SK-N-SH (cell line): ENCODE data around the gene ASAH2. TPM values are rescaled to one million over a fixed set of nuclear protein-coding genes. Genes with fewer than 3 reads are reported as not detected.

ENCODE experiments used
- CTCF ChIA-PET: fragments of 300-600, 350-600 bp; formaldehyde crosslinking; extraction: SDS; loops from one replicate; lab custom pipeline; 2021; lab: Yijun Ruan, JAX
- POLR2A ChIA-PET: fragments of 350-600 bp; sonication (Branson Sonifier 250); formaldehyde crosslinking; extraction: SDS; loops from one replicate; lab custom pipeline; 2020; ENCODE audit warnings: antibody characterized with exemption, inconsistent platforms; lab: Yijun Ruan, JAX
- DNase-seq: peaks from one replicate; pipeline ENCODE4 v3.0.0; 2012
- H2AFZ ChIP-seq: fragments of 200-600 bp; sonication (generic); 2 replicates; pipeline ENCODE4 v1.8.1; 2016; ENCODE audit warnings: antibody characterized with exemption, mild to moderate bottlenecking, low read depth
- H3F3A ChIP-seq: fragments of 200-600 bp; sonication (generic); replicated peaks from 2 replicates; pipeline ENCODE3; 2016; ENCODE audit warnings: antibody characterized with exemption, mild to moderate bottlenecking; ENCODE audit not compliant: insufficient read depth
- H3K27ac ChIP-seq, 2 experiments: fragments of 200-500 bp in 1 of 2; fragments of 200-600 bp in 1 of 2; sonication (Bioruptor generic) in 1 of 2; sonication (generic), shearing (Covaris generic) in 1 of 2; 2 replicates each; pipeline versions ENCODE4 v1.5.1 to v1.6.1; 2014 to 2016; ENCODE audit warnings: low read depth in 2 of 2, inconsistent platforms in 1 of 2, low read length in 1 of 2, mild to moderate bottlenecking in 1 of 2, mixed read lengths in 1 of 2
- H3K27me3 ChIP-seq: fragments of 200-600 bp; sonication (generic), shearing (Covaris generic); 2 replicates; pipeline ENCODE4 v1.6.1; 2016; ENCODE audit warnings: mixed run types; ENCODE audit not compliant: insufficient read depth
- H3K36me3 ChIP-seq, 2 experiments: fragments of 200-500 bp in 1 of 2; fragments of 200-600 bp in 1 of 2; sonication (Bioruptor generic) in 1 of 2; sonication (generic) in 1 of 2; replicated peaks in 1 of 2; 2 replicates each; pipeline versions ENCODE3 to v1.5.1; 2014 to 2016; ENCODE audit warnings: low read length in 1 of 2, mild to moderate bottlenecking in 1 of 2; ENCODE audit not compliant: insufficient read depth in 2 of 2, control insufficient read depth in 1 of 2
- H3K4me1 ChIP-seq, 2 experiments: fragments of 200-500 bp in 1 of 2; fragments of 200-600 bp in 1 of 2; sonication (Bioruptor generic) in 1 of 2; sonication (generic), shearing (Covaris generic) in 1 of 2; 2 replicates each; pipeline versions ENCODE4 v1.5.1 to v1.6.1; 2014 to 2016; ENCODE audit warnings: low read depth in 1 of 2, low read length in 1 of 2, mixed run types in 1 of 2; ENCODE audit not compliant: insufficient read depth in 2 of 2, control insufficient read depth in 1 of 2
- H3K4me2 ChIP-seq: fragments of 200-600 bp; sonication (generic), shearing (Covaris generic); 2 replicates; pipeline ENCODE4 v1.6.1; 2017; ENCODE audit warnings: mixed run types
- H3K4me3 ChIP-seq, 2 experiments: fragments of 200-500 bp in 1 of 2; fragments of 200-600 bp in 1 of 2; sonication (Bioruptor generic) in 1 of 2; sonication (generic), shearing (Covaris generic) in 1 of 2; 2 replicates each; pipeline versions ENCODE4 v1.5.1 to v1.8.1; 2014 to 2016; ENCODE audit warnings: low read depth in 2 of 2, inconsistent platforms in 1 of 2, low read length in 1 of 2, mild to moderate bottlenecking in 1 of 2, mixed read lengths in 1 of 2, moderate library complexity in 1 of 2
- H3K79me2 ChIP-seq: fragments of 200-600 bp; sonication (generic); 2 replicates; pipeline ENCODE4 v1.8.1; 2017; ENCODE audit warnings: mild to moderate bottlenecking; ENCODE audit not compliant: insufficient read depth
- H3K9ac ChIP-seq: fragments of 200-600 bp; sonication (generic); 2 replicates; pipeline ENCODE4 v1.6.1; 2017; ENCODE audit warnings: mixed run types
- H3K9me2 ChIP-seq: fragments of 200-600 bp; sonication (generic); 2 replicates; pipeline ENCODE4 v1.6.1; 2017; ENCODE audit warnings: mixed run types
- H3K9me3 ChIP-seq: fragments of 200-600 bp; sonication (generic); 2 replicates; pipeline ENCODE4 v1.6.1; 2017; ENCODE audit warnings: mixed run types, mild to moderate bottlenecking, moderate library complexity
- H4K20me1 ChIP-seq: fragments of 200-600 bp; sonication (generic); 2 replicates; pipeline ENCODE4 v1.6.1; 2017; ENCODE audit warnings: mild to moderate bottlenecking, mixed run types; ENCODE audit not compliant: insufficient read depth
- MEF2A ChIP-seq: IDR thresholded peaks from 2 replicates; pipeline ENCODE4 v1.4.0; 2012; ENCODE audit warnings: low read depth, borderline replicate concordance
- MXI1 ChIP-seq: IDR thresholded peaks from 2 replicates; pipeline ENCODE4 v1.6.1; 2012; ENCODE audit warnings: mild to moderate bottlenecking, low read depth, low read length, improper control_type of control experiment
- RAD21 ChIP-seq: IDR thresholded peaks from 2 replicates; pipeline ENCODE4 v1.6.1; 2012; ENCODE audit warnings: mild to moderate bottlenecking, low read length
- RFX5 ChIP-seq: IDR thresholded peaks from 2 replicates; pipeline ENCODE4 v1.6.1; 2012; ENCODE audit warnings: mild to moderate bottlenecking, improper control_type of control experiment, low read length
- SMC3 ChIP-seq: IDR thresholded peaks from 2 replicates; pipeline ENCODE4 v1.6.1; 2012; ENCODE audit warnings: low read depth, low read length, improper control_type of control experiment
- WGBS: methylation state at CpG from one replicate; pipeline ENCODE4 v1.1.6; 2017; ENCODE audit warnings: low lambda C conversion rate; 5-methylcytosine and 5-hydroxymethylcytosine counted together
- polyA plus RNA-seq, 3 experiments: library from polyadenylated mRNA; depleted of rRNA; stranded (reverse); fragments of >200 nt; gene quantifications; 2 replicates each; pipeline ENCODE4 v1.2.3, GENCODE V29; 2012
- TF ChIP-seq, protein P1 (sequence below): fragments of 200-600 bp; sonication (generic); IDR thresholded peaks from 2 replicates; pipeline ENCODE4 v1.6.1; 2017; ENCODE audit warnings: antibody characterized with exemption, mild to moderate bottlenecking, moderate library complexity
- TF ChIP-seq, protein P2 (sequence below): IDR thresholded peaks from 2 replicates; pipeline ENCODE4; 2012
- TF ChIP-seq, protein P3 (sequence below): IDR thresholded peaks from 2 replicates; pipeline ENCODE4 v1.4.0; 2012; ENCODE audit warnings: low read depth
- TF ChIP-seq, protein P4 (sequence below): IDR thresholded peaks from 2 replicates; pipeline ENCODE4 v1.6.1; 2012; ENCODE audit warnings: mild to moderate bottlenecking, low read depth, low read length, moderate library complexity

ASAH2 gene
- polyA plus RNA-seq, 1 of the 3 experiments (the other 2 are of a cell fraction), result 1.8 TPM

DNA sequence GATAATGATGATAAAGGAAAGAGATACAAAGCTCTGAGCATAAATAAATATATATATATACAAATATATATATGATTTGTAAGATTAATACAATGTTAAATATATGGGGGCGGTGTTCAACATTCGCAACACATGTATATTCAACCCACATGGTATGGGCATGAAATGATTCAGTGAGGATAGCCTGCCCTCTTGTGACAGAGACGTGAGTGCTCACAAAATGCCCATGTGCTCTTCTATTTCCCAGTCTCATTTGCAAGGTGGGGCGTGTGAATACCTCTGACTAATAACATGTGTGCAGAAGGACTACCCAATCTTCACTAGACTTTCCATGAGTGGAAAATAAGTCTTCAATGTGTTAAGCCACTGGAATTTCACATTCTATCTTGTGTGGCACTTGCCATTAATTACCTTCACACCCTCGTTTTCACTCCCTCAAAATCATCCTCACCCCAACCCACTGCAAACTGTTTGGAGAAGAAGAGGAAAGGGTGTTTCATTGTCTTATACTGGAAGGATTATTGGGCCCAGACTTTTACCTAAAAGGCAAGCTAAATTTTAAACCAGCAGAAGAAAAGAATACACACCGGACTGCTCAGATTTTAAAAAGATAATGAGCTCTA lies 26.9 kb downstream of the ASAH2 start:
- Histone ChIP-seq H3K36me3 (no peaks in the 10 kb centered on the region), H3K27me3 (peaks cover 11% of the 10 kb centered on the region; the same call in 1 of the 2 replicates), H3K79me2 (no peaks in the 10 kb centered on the region), H3K27ac (no peak overlapping the region), H3K9ac (no peak overlapping the region), H3K4me3 (no peak overlapping the region; a peak in 1 of 4 replicates), H3F3A (no peaks in the 10 kb centered on the region), H3K4me2 (no peak overlapping the region), H3K9me3 (no peaks in the 10 kb centered on the region), H3K9me2 (no peaks in the 10 kb centered on the region), H2AFZ (no peak overlapping the region)
- POLR2A ChIA-PET, result no interaction called here
- CTCF ChIA-PET, result interaction anchor here (0.6 to 3.0 kb wide), 7 partner anchors 10 to 432 kb away, joined by 3 to 25 read pairs (median 3); no protein-coding TSS in a partner anchor
- WGBS, result 15% methylated on average over 6 of the region's 6 CpGs
- peak; percentile 28 for DNase-seq
- TF ChIP-seq, protein P1, sequence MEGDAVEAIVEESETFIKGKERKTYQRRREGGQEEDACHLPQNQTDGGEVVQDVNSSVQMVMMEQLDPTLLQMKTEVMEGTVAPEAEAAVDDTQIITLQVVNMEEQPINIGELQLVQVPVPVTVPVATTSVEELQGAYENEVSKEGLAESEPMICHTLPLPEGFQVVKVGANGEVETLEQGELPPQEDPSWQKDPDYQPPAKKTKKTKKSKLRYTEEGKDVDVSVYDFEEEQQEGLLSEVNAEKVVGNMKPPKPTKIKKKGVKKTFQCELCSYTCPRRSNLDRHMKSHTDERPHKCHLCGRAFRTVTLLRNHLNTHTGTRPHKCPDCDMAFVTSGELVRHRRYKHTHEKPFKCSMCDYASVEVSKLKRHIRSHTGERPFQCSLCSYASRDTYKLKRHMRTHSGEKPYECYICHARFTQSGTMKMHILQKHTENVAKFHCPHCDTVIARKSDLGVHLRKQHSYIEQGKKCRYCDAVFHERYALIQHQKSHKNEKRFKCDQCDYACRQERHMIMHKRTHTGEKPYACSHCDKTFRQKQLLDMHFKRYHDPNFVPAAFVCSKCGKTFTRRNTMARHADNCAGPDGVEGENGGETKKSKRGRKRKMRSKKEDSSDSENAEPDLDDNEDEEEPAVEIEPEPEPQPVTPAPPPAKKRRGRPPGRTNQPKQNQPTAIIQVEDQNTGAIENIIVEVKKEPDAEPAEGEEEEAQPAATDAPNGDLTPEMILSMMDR, result peak; percentile 72
- peak; percentile 61 for TF ChIP-seq SMC3
- no peak for TF ChIP-seq RFX5
- TF ChIP-seq, protein P2, sequence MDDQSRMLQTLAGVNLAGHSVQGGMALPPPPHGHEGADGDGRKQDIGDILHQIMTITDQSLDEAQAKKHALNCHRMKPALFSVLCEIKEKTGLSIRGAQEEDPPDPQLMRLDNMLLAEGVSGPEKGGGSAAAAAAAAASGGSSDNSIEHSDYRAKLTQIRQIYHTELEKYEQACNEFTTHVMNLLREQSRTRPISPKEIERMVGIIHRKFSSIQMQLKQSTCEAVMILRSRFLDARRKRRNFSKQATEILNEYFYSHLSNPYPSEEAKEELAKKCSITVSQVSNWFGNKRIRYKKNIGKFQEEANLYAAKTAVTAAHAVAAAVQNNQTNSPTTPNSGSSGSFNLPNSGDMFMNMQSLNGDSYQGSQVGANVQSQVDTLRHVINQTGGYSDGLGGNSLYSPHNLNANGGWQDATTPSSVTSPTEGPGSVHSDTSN, result no peak
- TF ChIP-seq, protein P3, sequence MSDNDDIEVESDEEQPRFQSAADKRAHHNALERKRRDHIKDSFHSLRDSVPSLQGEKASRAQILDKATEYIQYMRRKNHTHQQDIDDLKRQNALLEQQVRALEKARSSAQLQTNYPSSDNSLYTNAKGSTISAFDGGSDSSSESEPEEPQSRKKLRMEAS, result peak; percentile 52
- TF ChIP-seq MXI1, result peak; percentile 69
- TF ChIP-seq MEF2A, result no peak
- peak; percentile 82 for TF ChIP-seq RAD21
- TF ChIP-seq, protein P4, sequence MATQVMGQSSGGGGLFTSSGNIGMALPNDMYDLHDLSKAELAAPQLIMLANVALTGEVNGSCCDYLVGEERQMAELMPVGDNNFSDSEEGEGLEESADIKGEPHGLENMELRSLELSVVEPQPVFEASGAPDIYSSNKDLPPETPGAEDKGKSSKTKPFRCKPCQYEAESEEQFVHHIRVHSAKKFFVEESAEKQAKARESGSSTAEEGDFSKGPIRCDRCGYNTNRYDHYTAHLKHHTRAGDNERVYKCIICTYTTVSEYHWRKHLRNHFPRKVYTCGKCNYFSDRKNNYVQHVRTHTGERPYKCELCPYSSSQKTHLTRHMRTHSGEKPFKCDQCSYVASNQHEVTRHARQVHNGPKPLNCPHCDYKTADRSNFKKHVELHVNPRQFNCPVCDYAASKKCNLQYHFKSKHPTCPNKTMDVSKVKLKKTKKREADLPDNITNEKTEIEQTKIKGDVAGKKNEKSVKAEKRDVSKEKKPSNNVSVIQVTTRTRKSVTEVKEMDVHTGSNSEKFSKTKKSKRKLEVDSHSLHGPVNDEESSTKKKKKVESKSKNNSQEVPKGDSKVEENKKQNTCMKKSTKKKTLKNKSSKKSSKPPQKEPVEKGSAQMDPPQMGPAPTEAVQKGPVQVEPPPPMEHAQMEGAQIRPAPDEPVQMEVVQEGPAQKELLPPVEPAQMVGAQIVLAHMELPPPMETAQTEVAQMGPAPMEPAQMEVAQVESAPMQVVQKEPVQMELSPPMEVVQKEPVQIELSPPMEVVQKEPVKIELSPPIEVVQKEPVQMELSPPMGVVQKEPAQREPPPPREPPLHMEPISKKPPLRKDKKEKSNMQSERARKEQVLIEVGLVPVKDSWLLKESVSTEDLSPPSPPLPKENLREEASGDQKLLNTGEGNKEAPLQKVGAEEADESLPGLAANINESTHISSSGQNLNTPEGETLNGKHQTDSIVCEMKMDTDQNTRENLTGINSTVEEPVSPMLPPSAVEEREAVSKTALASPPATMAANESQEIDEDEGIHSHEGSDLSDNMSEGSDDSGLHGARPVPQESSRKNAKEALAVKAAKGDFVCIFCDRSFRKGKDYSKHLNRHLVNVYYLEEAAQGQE, result no peak
- TF ChIP-seq, all 33 proteins: peak for 5
- H4K20me1 ChIP-seq, result no peaks in the 10 kb centered on the region
- no peaks in the 10 kb centered on the region for H3K4me1 ChIP-seq
